H7 (cell line): ENCODE data around the gene HGFAC. TPM values are rescaled to one million over a fixed set of nuclear protein-coding genes. Genes with fewer than 3 reads are reported as not detected.

Experiments used
- DNase-seq: peaks from one replicate; pipeline ENCODE4 v3.0.0; 2012
- H3K27me3 ChIP-seq: 2 replicates; pipeline ENCODE4 v1.6.0; 2011; ENCODE audit warnings: mild to moderate bottlenecking, low read length; ENCODE audit not compliant: control insufficient read depth, insufficient read depth
- H3K36me3 ChIP-seq: replicated peaks from 2 replicates; pipeline ENCODE4 v1.5.1; 2011; ENCODE audit warnings: low read length; ENCODE audit not compliant: control insufficient read depth, insufficient read depth
- H3K4me3 ChIP-seq: 2 replicates; pipeline ENCODE4 v1.5.1; 2011; ENCODE audit warnings: low read depth, mild to moderate bottlenecking, control low read depth, low read length, moderate library complexity; ENCODE audit not compliant: insufficient read depth
- total RNA-seq: library from RNA; depleted of rRNA; stranded (reverse); fragments of >200 nt; shearing (Covaris generic); gene quantifications from 2 replicates; pipeline ENCODE4 v1.2.3, GENCODE V29; 2014; rRNA removed

HGFAC gene
- total RNA-seq, 1 experiment from 2014 or later: 0.03 TPM

GRCh38 chr4:3492741-3493719, 51.3 kb downstream of the HGFAC start:
- Histone ChIP-seq H3K36me3 (no peaks in the 10 kb centered on the region), H3K27me3 (peaks cover 39% of the 10 kb centered on the region), H3K4me3 (no peak overlapping the region)
- DNase-seq: no peak

- Histone ChIP-seq H3K27me3 (peaks cover 35% of the 10 kb centered on the region), H3K36me3 (no peaks in the 10 kb centered on the region)
- DNase-seq: no peak
Measured at GRCh38 chr4:3493720-3494461, 52.1 kb downstream of the HGFAC start.

GRCh38 chr4:3494462-3494871, 52.7 kb downstream of the HGFAC start:
- DNase-seq: peak; percentile 80

More at GRCh38 chr4:3493720-3494461, 52.1 kb downstream of the HGFAC start:
- H3K4me3 ChIP-seq: no peak overlapping the region

GRCh38 chr4:3495204-3495975, 53.6 kb downstream of the HGFAC start:
- no peak for DNase-seq
- Histone ChIP-seq H3K36me3 (no peaks in the 10 kb centered on the region), H3K4me3 (no peak overlapping the region), H3K27me3 (peaks cover 31% of the 10 kb centered on the region)

More at GRCh38 chr4:3494462-3494871, 52.7 kb downstream of the HGFAC start:
- Histone ChIP-seq H3K4me3 (no peak overlapping the region), H3K27me3 (peaks cover 33% of the 10 kb centered on the region), H3K36me3 (no peaks in the 10 kb centered on the region)

GRCh38 chr4:3496021-3496420, 54.3 kb downstream of the HGFAC start:
- peaks cover 30% of the 10 kb centered on the region for H3K27me3 ChIP-seq
- H3K36me3 ChIP-seq: no peaks in the 10 kb centered on the region
- DNase-seq: no peak
- H3K4me3 ChIP-seq: no peak overlapping the region

GRCh38 chr4:3497095-3497494, 55.3 kb downstream of the HGFAC start:
- H3K4me3 ChIP-seq: no peak overlapping the region
- no peak for DNase-seq
- peaks cover 20% of the 10 kb centered on the region for H3K27me3 ChIP-seq
- no peaks in the 10 kb centered on the region for H3K36me3 ChIP-seq

GRCh38 chr4:3497523-3498389, 56.0 kb downstream of the HGFAC start:
- DNase-seq: peak; percentile 83
- H3K4me3 ChIP-seq: no peak overlapping the region
- peaks cover 14% of the 10 kb centered on the region for H3K27me3 ChIP-seq
- peaks cover 1% of the 10 kb centered on the region; the same call in 1 of the 2 replicates for H3K36me3 ChIP-seq

- H3K27me3 ChIP-seq: peaks cover 14% of the 10 kb centered on the region
- H3K36me3 ChIP-seq: peaks cover 1% of the 10 kb centered on the region; the same call in 1 of the 2 replicates
- no peak for DNase-seq
- no peak overlapping the region for H3K4me3 ChIP-seq
Measured at GRCh38 chr4:3498407-3498806, 56.6 kb downstream of the HGFAC start.

Other genes starting within 250 kb of the HGFAC start
- 0.07 and 0.24 TPM in 2 replicates for gene MSANTD1, start 192.8 kb upstream of the HGFAC start, total RNA-seq
- 18.7 and 19.7 TPM in 2 replicates for gene RGS12, start 148.9 kb upstream of the HGFAC start, total RNA-seq
- gene DOK7, start 21.3 kb downstream of the HGFAC start, total RNA-seq: 0.22 and 0.73 TPM in 2 replicates
- gene LRPAP1, start 90.5 kb downstream of the HGFAC start, total RNA-seq: 57.9 and 101 TPM in 2 replicates